Measurements from ENCODE around the gene PTPRU.

The PTPRU gene

DNA sequence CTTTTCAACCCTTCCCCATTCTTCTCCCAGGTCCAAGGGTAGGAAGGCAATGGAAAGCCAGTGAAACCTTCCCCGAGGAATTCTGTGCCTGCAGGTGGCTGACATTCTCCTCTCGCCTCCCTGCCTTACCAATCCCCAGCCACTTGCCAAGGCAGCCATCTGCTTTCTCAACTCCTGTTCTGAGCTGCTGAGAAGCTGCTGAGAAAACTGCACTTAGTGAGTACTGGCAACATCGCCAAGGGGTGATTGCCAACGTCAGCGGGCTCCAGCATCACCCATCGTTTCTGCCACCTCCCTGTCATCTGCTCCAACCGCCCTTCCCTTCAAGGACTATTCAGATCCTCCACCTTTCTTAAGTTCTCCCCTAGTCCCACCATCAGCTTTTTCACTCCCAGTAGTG, 106.0 kb downstream of the PTPRU start:
- TF ChIP-seq CSDC2 (CRISPR knock-in tag; IDR thresholded peaks at IDR 0.05), result no peak
- TF ChIP-seq ISL1 (CRISPR knock-in tag; IDR thresholded peaks at IDR 0.05), result no peak
- TF ChIP-seq, protein P1, sequence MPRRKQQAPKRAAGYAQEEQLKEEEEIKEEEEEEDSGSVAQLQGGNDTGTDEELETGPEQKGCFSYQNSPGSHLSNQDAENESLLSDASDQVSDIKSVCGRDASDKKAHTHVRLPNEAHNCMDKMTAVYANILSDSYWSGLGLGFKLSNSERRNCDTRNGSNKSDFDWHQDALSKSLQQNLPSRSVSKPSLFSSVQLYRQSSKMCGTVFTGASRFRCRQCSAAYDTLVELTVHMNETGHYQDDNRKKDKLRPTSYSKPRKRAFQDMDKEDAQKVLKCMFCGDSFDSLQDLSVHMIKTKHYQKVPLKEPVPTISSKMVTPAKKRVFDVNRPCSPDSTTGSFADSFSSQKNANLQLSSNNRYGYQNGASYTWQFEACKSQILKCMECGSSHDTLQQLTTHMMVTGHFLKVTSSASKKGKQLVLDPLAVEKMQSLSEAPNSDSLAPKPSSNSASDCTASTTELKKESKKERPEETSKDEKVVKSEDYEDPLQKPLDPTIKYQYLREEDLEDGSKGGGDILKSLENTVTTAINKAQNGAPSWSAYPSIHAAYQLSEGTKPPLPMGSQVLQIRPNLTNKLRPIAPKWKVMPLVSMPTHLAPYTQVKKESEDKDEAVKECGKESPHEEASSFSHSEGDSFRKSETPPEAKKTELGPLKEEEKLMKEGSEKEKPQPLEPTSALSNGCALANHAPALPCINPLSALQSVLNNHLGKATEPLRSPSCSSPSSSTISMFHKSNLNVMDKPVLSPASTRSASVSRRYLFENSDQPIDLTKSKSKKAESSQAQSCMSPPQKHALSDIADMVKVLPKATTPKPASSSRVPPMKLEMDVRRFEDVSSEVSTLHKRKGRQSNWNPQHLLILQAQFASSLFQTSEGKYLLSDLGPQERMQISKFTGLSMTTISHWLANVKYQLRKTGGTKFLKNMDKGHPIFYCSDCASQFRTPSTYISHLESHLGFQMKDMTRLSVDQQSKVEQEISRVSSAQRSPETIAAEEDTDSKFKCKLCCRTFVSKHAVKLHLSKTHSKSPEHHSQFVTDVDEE (CRISPR knock-in tag; IDR thresholded peaks at IDR 0.05), result no peak
- TF ChIP-seq, protein P2, sequence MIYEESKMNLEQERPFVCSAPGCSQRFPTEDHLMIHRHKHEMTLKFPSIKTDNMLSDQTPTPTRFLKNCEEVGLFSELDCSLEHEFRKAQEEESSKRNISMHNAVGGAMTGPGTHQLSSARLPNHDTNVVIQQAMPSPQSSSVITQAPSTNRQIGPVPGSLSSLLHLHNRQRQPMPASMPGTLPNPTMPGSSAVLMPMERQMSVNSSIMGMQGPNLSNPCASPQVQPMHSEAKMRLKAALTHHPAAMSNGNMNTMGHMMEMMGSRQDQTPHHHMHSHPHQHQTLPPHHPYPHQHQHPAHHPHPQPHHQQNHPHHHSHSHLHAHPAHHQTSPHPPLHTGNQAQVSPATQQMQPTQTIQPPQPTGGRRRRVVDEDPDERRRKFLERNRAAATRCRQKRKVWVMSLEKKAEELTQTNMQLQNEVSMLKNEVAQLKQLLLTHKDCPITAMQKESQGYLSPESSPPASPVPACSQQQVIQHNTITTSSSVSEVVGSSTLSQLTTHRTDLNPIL (CRISPR knock-in tag; IDR thresholded peaks at IDR 0.05; ENCODE audit: low read depth), result no peak
- ATAC-seq, result no peak

DNA sequence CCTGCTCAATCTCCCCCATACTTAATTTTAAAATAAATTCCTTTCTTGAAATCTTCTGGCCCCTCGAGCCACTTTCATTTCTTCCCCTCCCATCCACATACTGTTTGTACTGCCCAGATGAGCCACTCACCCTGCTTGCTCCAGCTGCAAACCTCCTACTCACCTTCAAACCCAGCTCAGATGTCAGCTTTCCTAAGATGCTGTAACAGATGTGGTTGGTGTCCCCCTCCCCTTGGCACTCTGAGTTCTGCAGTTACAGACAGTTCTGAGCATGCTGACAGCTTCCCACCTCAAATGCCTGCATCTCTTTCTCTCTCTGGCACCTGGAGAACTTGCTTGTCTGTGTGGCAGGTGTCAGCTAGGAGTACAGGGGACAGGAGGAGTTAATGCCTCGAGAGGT, 106.7 kb downstream of the PTPRU start:
- ATAC-seq, result no peak
- TF ChIP-seq ZNF8 (CRISPR knock-in tag; IDR thresholded peaks at IDR 0.05) (no peak), TCF4 (CRISPR knock-in tag; IDR thresholded peaks at IDR 0.05; ENCODE audit: borderline replicate concordance) (no peak), ESRRG (CRISPR knock-in tag; IDR thresholded peaks at IDR 0.05) (no peak), ARNTL (CRISPR knock-in tag; IDR thresholded peaks at IDR 0.05; ENCODE audit: borderline replicate concordance, low read depth) (no peak), SNAI2 (CRISPR knock-in tag; IDR thresholded peaks at IDR 0.05) (no peak), OSR1 (CRISPR knock-in tag; IDR thresholded peaks at IDR 0.05) (no peak), CSDC2 (CRISPR knock-in tag; IDR thresholded peaks at IDR 0.05) (no peak), BACH2 (CRISPR knock-in tag; IDR thresholded peaks at IDR 0.05; ENCODE audit: borderline replicate concordance) (no peak), ZNF565 (CRISPR knock-in tag; conservative IDR thresholded peaks at IDR 0.05; ENCODE audit: low read depth) (no peak), GLIS3 (CRISPR knock-in tag; IDR thresholded peaks at IDR 0.05) (no peak), RARB (CRISPR knock-in tag; IDR thresholded peaks at IDR 0.05) (no peak), PPARA (CRISPR knock-in tag; IDR thresholded peaks at IDR 0.05; ENCODE audit: borderline replicate concordance) (no peak)
- TF ChIP-seq, protein P2 (CRISPR knock-in tag; IDR thresholded peaks at IDR 0.05; ENCODE audit: low read depth), result no peak
- TF ChIP-seq, protein P3, sequence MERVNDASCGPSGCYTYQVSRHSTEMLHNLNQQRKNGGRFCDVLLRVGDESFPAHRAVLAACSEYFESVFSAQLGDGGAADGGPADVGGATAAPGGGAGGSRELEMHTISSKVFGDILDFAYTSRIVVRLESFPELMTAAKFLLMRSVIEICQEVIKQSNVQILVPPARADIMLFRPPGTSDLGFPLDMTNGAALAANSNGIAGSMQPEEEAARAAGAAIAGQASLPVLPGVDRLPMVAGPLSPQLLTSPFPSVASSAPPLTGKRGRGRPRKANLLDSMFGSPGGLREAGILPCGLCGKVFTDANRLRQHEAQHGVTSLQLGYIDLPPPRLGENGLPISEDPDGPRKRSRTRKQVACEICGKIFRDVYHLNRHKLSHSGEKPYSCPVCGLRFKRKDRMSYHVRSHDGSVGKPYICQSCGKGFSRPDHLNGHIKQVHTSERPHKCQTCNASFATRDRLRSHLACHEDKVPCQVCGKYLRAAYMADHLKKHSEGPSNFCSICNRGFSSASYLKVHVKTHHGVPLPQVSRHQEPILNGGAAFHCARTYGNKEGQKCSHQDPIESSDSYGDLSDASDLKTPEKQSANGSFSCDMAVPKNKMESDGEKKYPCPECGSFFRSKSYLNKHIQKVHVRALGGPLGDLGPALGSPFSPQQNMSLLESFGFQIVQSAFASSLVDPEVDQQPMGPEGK (CRISPR knock-in tag; IDR thresholded peaks at IDR 0.05; ENCODE audit: borderline replicate concordance), result no peak
- TF ChIP-seq, protein P4, sequence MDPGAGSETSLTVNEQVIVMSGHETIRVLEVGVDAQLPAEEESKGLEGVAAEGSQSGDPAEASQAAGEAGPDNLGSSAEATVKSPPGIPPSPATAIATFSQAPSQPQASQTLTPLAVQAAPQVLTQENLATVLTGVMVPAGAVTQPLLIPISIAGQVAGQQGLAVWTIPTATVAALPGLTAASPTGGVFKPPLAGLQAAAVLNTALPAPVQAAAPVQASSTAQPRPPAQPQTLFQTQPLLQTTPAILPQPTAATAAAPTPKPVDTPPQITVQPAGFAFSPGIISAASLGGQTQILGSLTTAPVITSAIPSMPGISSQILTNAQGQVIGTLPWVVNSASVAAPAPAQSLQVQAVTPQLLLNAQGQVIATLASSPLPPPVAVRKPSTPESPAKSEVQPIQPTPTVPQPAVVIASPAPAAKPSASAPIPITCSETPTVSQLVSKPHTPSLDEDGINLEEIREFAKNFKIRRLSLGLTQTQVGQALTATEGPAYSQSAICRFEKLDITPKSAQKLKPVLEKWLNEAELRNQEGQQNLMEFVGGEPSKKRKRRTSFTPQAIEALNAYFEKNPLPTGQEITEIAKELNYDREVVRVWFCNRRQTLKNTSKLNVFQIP (CRISPR knock-in tag; IDR thresholded peaks at IDR 0.05; ENCODE audit: borderline replicate concordance, low read depth), result no peak

DNA sequence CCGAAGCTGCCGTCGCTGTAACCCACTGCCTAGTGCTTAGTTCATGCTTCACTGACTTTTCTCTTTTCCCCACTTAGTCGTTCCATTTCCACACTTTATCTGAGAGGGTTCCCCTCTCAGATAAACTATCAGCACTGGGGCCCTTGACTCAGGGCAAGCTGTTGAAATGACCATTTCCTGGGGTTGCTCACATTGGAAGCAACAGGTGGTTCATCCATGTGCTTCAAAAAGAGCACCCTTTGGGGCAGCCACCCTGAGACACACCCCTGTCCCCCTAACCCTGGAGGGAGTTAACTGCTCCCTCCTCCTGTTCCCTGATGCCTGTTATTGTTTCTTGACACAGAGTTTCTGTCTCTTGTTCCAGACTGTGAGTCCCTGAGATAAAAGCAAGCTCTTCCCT, 107.2 kb downstream of the PTPRU start:
- TF ChIP-seq ZNF8 (CRISPR knock-in tag; IDR thresholded peaks at IDR 0.05), result no peak
- TF ChIP-seq, protein P2 (CRISPR knock-in tag; IDR thresholded peaks at IDR 0.05; ENCODE audit: low read depth), result no peak
- no peak for TF ChIP-seq GLIS3 (CRISPR knock-in tag; IDR thresholded peaks at IDR 0.05)
- no peak for TF ChIP-seq ARNTL (CRISPR knock-in tag; IDR thresholded peaks at IDR 0.05; ENCODE audit: borderline replicate concordance, low read depth)
- TF ChIP-seq, protein P1 (CRISPR knock-in tag; IDR thresholded peaks at IDR 0.05), result no peak
- TF ChIP-seq ZC3H10 (CRISPR knock-in tag; IDR thresholded peaks at IDR 0.05), result no peak
- ATAC-seq, result no peak

All from SK-N-SH treated with all-trans-retinoic acid at 6 μM for 48 hours (cell line).